K562 (cell line): Measurements from ENCODE around the gene YEATS2. TPM values are rescaled to one million over a fixed set of nuclear protein-coding genes. Genes with fewer than 3 reads are reported as not detected.

Experiments
- ATAC-seq: fragments of 200-7000 bp; cut with Tn5 transposase; 3 replicates; pipeline ENCODE4 v1.9.1; 2020; ENCODE audit warnings: moderate library complexity
- BruUV-seq: library from RNA; stranded (reverse); fragments of 400-500 nt; replicated peaks from 2 replicates; lab custom pipeline; 2021; lab: Mats Ljungman, UMichigan
- CTCF ChIA-PET: fragments of 300-600 bp; formaldehyde crosslinking; extraction: SDS; loops from one replicate; lab custom pipeline; 2021; ENCODE audit warnings: low intra/inter-chr PET ratio; lab: Yijun Ruan, JAX
- POLR2A ChIA-PET: fragments of 300-600, 350-650 bp; sonication (Branson Sonifier 250); formaldehyde crosslinking; extraction: SDS; loops from one replicate; lab custom pipeline; 2021; ENCODE audit warnings: antibody characterized with exemption, inconsistent platforms; lab: Yijun Ruan, JAX
- DNase-seq, 4 experiments: peaks; one replicate each; pipeline versions ENCODE4 v3.0.0 to v3.0.0-alpha.2; 2011 to 2018; ENCODE audit warnings: low spot score in 3 of 4, mixed read lengths in 3 of 4; ENCODE audit errors: extremely low read depth in 1 of 4
- FAIRE-seq: peaks from 2 replicates; lab custom pipeline; 2011; peaks lifted over from hg19 to GRCh38; lab: Jason Lieb, UNC
- H2AFZ ChIP-seq: 2 replicates; pipeline ENCODE4 v1.6.0; 2011; ENCODE audit warnings: low read depth, low read length, control low read depth, inconsistent platforms
- H3K27ac ChIP-seq: fragments of 200-600 bp; 3 replicates; pipeline ENCODE4 v1.8.0; 2011; ENCODE audit warnings: low read depth, mild to moderate bottlenecking, control low read depth, inconsistent platforms, low read length, moderate library complexity, mixed read lengths; ENCODE audit errors: extremely low read depth
- H3K27me3 ChIP-seq, 2 experiments: fragments of 300-600 bp in 1 of 2; 2 replicates in 1 of 2; 3 replicates in 1 of 2; pipeline versions ENCODE4 v1.6.0 to v1.8.0; 2011; ENCODE audit warnings: inconsistent platforms in 2 of 2, low read length in 2 of 2, mild to moderate bottlenecking in 1 of 2, mixed read lengths in 1 of 2, moderate library complexity in 1 of 2; ENCODE audit not compliant: control insufficient read depth in 2 of 2, insufficient read depth in 2 of 2
- H3K36me3 ChIP-seq: fragments of 300-600 bp; 3 replicates; pipeline ENCODE4 v1.8.0; 2011; ENCODE audit warnings: mild to moderate bottlenecking, low read length, inconsistent platforms; ENCODE audit not compliant: control insufficient read depth, insufficient read depth
- H3K4me1 ChIP-seq, 2 experiments: fragments of 200-600 bp in 1 of 2; replicated peaks in 1 of 2; 2 replicates in 1 of 2; 3 replicates in 1 of 2; pipeline versions ENCODE4 v1.5.1 to v1.8.0; 2011; ENCODE audit warnings: inconsistent platforms in 2 of 2, low read length in 2 of 2, mild to moderate bottlenecking in 1 of 2, mixed read lengths in 1 of 2, moderate library complexity in 1 of 2; ENCODE audit not compliant: control insufficient read depth in 2 of 2, insufficient read depth in 2 of 2
- H3K4me2 ChIP-seq: 2 replicates; pipeline ENCODE4 v1.6.1; 2011; ENCODE audit warnings: low read length, control low read depth, inconsistent platforms, mixed read lengths; ENCODE audit not compliant: insufficient read depth
- H3K4me3 ChIP-seq: fragments of 200-600 bp; sonication (generic), shearing (Covaris generic); 2 replicates; pipeline ENCODE4 v1.5.1; 2016; ENCODE audit warnings: control low read depth, inconsistent platforms
- H3K79me2 ChIP-seq: fragments of 200-600 bp; 3 replicates; pipeline ENCODE4 v1.8.0; 2011; ENCODE audit warnings: low read length, inconsistent platforms; ENCODE audit not compliant: control insufficient read depth, insufficient read depth
- H3K9ac ChIP-seq, 2 experiments: 2 replicates each; pipeline versions ENCODE4 v1.6.0 to v1.6.1; 2011; ENCODE audit warnings: low read depth in 2 of 2, low read length in 2 of 2, control low read depth in 1 of 2, inconsistent platforms in 1 of 2, mild to moderate bottlenecking in 1 of 2, mixed read lengths in 1 of 2; ENCODE audit not compliant: insufficient read depth in 1 of 2
- H3K9me1 ChIP-seq: one replicate; pipeline ENCODE4 v1.6.0; 2011; ENCODE audit warnings: inconsistent platforms, mild to moderate bottlenecking, low read length, moderate library complexity; ENCODE audit not compliant: control insufficient read depth, insufficient read depth
- H3K9me3 ChIP-seq: replicated peaks from 2 replicates; pipeline ENCODE4 v1.5.1; 2011; ENCODE audit warnings: low read depth, low read length, inconsistent platforms; ENCODE audit not compliant: control insufficient read depth, insufficient read depth
- H4K20me1 ChIP-seq: replicated peaks from 2 replicates; pipeline ENCODE4 v1.6.1; 2011; ENCODE audit warnings: low read length, inconsistent platforms, mixed read lengths; ENCODE audit not compliant: control insufficient read depth, insufficient read depth
- GTF3C2 ChIP-seq: IDR thresholded peaks from 3 replicates; pipeline ENCODE4 v1.6.1; 2011; ENCODE audit warnings: borderline replicate concordance, mild to moderate bottlenecking, moderate library complexity; ENCODE audit not compliant: insufficient read length; ENCODE audit errors: extremely low read depth
- KDM2B ChIP-seq: fragments of 250-450 bp; sonication (Bioruptor Pico); IDR thresholded peaks from 2 replicates; pipeline ENCODE4 v1.8.0; 2021; ENCODE audit warnings: mild to moderate bottlenecking, moderate library complexity
- KHSRP ChIP-seq: fragments of 450-650 bp; IDR thresholded peaks from 2 replicates; pipeline ENCODE4 v1.6.1; 2017
- RNF2 ChIP-seq: sonication (generic); IDR thresholded peaks from 2 replicates; pipeline ENCODE4 v1.6.1; 2016
- SOX6 ChIP-seq: fragments of 450-650 bp; IDR thresholded peaks from 2 replicates; pipeline ENCODE4 v1.6.1; 2014; ENCODE audit warnings: mild to moderate bottlenecking
- TCF7 ChIP-seq: sonication (generic); IDR thresholded peaks from 2 replicates; pipeline ENCODE4 v1.6.1; 2016; ENCODE audit warnings: antibody characterized with exemption, borderline replicate concordance
- TRIM24 ChIP-seq, 2 experiments: fragments of 450-650 bp; IDR thresholded peaks; 2 replicates each; pipeline ENCODE4 v1.6.1; 2016
- WGBS: fragments of 100-300 bp; shearing (Covaris generic); methylation state at CpG from one replicate; pipeline ENCODE4 v1.1.6; 2016; ENCODE audit warnings: low coverage, mixed read lengths; ENCODE audit not compliant: insufficient coverage; ENCODE audit errors: missing lambda C conversion rate; 5-methylcytosine and 5-hydroxymethylcytosine counted together
- in situ Hi-C: fragments of 300-500 bp; cut with MboI; formaldehyde crosslinking; loops from 4 replicates; pipeline ENCODE4 v1.15.0; 2018; ENCODE audit warnings: inconsistent platforms, mixed read lengths
- intact Hi-C: fragments of 100-400 bp; cut with micrococcal nuclease; formaldehyde crosslinking; loops from 2 replicates; pipeline ENCODE4 v1.14.2; 2022
- polyA plus RNA-seq, 8 experiments: library from polyadenylated mRNA; depleted of rRNA in 4 of 8; stranded (reverse) in 5 of 8; unstranded in 3 of 8; fragments of >200 nt; fragmentation: Nextera tagmentation in 2 of 8; fragmentation: Illumina TruSeq in 1 of 8; extraction: Ambion mirVana in 2 of 8; extraction: Trizol in 1 of 8; gene quantifications; 2 replicates each; pipeline versions ENCODE4 v1.2.1 to v1.2.3, GENCODE V29; 2011 to 2014; ENCODE audit warnings: inconsistent platforms in 1 of 8, missing spikeins in 1 of 8
- total RNA-seq, 7 experiments: library from RNA; depleted of rRNA in 6 of 7; stranded (reverse); fragments of >200 nt in 6 of 7; fragmentation: Illumina TruSeq in 2 of 7; extraction: Trizol in 2 of 7; gene quantifications; 2 replicates each; pipeline versions ENCODE4 v1.2.1 to v1.2.3, GENCODE V29; 2011 to 2021; ENCODE audit warnings: low replicate concordance in 1 of 7
- TF ChIP-seq, protein P1 (sequence below): fragments of 250-450 bp; sonication (Bioruptor Pico); IDR thresholded peaks from 2 replicates; pipeline ENCODE4 v1.4.0; 2020; ENCODE audit warnings: mild to moderate bottlenecking, moderate library complexity, borderline replicate concordance
- TF ChIP-seq, protein P2 (sequence below): fragments of 250-450 bp; sonication (Bioruptor Pico); IDR thresholded peaks from 2 replicates; pipeline ENCODE4 v1.9.0; 2021; ENCODE audit warnings: mild to moderate bottlenecking, inconsistent platforms

Gene YEATS2
- total and polyA plus RNA-seq, 9 of the 15 experiments (the other 6 are each of a cell fraction or from before 2014, with no cell fraction given): 1.8 to 35.2 (median 19.0) TPM

- TF ChIP-seq, protein P1, sequence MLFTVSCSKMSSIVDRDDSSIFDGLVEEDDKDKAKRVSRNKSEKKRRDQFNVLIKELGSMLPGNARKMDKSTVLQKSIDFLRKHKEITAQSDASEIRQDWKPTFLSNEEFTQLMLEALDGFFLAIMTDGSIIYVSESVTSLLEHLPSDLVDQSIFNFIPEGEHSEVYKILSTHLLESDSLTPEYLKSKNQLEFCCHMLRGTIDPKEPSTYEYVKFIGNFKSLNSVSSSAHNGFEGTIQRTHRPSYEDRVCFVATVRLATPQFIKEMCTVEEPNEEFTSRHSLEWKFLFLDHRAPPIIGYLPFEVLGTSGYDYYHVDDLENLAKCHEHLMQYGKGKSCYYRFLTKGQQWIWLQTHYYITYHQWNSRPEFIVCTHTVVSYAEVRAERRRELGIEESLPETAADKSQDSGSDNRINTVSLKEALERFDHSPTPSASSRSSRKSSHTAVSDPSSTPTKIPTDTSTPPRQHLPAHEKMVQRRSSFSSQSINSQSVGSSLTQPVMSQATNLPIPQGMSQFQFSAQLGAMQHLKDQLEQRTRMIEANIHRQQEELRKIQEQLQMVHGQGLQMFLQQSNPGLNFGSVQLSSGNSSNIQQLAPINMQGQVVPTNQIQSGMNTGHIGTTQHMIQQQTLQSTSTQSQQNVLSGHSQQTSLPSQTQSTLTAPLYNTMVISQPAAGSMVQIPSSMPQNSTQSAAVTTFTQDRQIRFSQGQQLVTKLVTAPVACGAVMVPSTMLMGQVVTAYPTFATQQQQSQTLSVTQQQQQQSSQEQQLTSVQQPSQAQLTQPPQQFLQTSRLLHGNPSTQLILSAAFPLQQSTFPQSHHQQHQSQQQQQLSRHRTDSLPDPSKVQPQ (CRISPR knock-in tag): no peak
- TF ChIP-seq, protein P2, sequence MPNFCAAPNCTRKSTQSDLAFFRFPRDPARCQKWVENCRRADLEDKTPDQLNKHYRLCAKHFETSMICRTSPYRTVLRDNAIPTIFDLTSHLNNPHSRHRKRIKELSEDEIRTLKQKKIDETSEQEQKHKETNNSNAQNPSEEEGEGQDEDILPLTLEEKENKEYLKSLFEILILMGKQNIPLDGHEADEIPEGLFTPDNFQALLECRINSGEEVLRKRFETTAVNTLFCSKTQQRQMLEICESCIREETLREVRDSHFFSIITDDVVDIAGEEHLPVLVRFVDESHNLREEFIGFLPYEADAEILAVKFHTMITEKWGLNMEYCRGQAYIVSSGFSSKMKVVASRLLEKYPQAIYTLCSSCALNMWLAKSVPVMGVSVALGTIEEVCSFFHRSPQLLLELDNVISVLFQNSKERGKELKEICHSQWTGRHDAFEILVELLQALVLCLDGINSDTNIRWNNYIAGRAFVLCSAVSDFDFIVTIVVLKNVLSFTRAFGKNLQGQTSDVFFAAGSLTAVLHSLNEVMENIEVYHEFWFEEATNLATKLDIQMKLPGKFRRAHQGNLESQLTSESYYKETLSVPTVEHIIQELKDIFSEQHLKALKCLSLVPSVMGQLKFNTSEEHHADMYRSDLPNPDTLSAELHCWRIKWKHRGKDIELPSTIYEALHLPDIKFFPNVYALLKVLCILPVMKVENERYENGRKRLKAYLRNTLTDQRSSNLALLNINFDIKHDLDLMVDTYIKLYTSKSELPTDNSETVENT (CRISPR knock-in tag): no peak
- TF ChIP-seq KHSRP (no peak), KDM2B (CRISPR knock-in tag) (no peak)
Measured at GRCh38 chr3:183733553-183733952, 36.0 kb downstream of the YEATS2 start (continued).

DNA sequence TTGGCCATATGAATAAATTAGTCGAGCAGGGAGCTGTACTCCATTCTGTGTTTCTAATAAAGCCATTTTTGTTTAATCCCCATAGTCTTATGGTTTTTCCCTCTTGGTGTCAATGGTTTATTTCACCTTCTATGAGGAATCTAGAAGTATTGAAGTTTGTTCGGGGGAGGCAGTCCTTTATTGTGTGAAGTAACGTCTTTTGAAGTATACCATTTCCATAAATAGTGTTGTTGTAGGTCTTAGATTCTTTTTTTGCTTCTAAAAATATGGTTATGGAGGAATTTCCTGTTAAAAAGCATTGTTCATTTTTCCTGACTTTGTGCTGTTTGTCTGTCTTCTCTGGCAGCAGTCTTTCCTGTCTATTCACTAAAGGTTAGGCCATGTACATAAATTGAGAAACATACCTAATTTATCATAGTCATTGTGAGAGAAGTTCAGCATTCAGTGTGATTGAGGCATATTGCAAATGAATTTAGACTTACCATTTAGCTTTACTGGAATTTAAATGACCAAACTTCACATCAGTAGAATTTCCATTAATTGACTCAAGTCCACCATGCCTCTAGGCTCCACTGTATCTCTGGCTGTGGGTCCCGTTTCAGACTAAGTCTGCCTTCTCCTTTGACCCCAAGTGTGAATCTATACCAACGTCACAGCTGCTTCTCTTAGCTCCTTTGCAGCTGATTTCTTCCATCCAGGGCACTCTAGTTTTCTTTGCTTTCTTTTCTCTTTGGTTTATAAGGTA is 37.3 kb downstream of the YEATS2 start:
- Histone ChIP-seq H2AFZ (no peak overlapping the region), H3K4me3 (no peak overlapping the region), H3K4me2 (no peak overlapping the region), H4K20me1 (no peaks in the 10 kb centered on the region), H3K9me3 (no peaks in the 10 kb centered on the region), H3K27me3 (no peaks in the 10 kb centered on the region), H3K9me1 (no peaks in the 10 kb centered on the region), H3K4me1 (no peaks in the 10 kb centered on the region), H3K79me2 (no peaks in the 10 kb centered on the region), H3K9ac (no peak overlapping the region), H3K36me3 (peaks cover 66% of the 10 kb centered on the region; the same call in 2 of the 3 replicates), H3K27ac (no peak overlapping the region)
- FAIRE-seq: no peak
- BruUV-seq: no TSS peak
- in situ Hi-C loops: no loop called here
- CTCF ChIA-PET: no interaction called here
- no peak for DNase-seq
- TF ChIP-seq SOX6 (no peak), RNF2 (no peak), TRIM24 (IDR thresholded peaks at IDR 0.05) (no peak), TCF7 (no peak), GTF3C2 (no peak)
- POLR2A ChIA-PET: no interaction called here
- intact Hi-C loops: no loop called here
- ATAC-seq: no peak
- 88% methylated on average over 5 of the region's 5 CpGs for WGBS
